HG03196 (cell line): ENCODE data around the gene PRH1.

Source experiments
- ATAC-seq: cut with Tn5 transposase; IDR thresholded peaks from one replicate; pipeline ENCODE4 v1.9.1; 2021; ENCODE audit not compliant: unreplicated experiment

PRH1 gene

GRCh38 chr12:10884086-10884725, at the start of gene PRH1:
Gene PRH1 (minus strand): TSS chr12:10884255. CDS start chr12:10884217, 38 bp downstream.
- ATAC-seq = no peak

- ATAC-seq = no peak
Measured at GRCh38 chr12:10928746-10929286, 44.8 kb upstream of the PRH1 start, which contains the start of gene PRH2. Gene PRH2 (plus strand): TSS chr12:10929236. CDS start chr12:10929274, 38 bp downstream.

GRCh38 chr12:10926269-10926668, 42.2 kb upstream of the PRH1 start:
- ATAC-seq = no peak

- no peak for ATAC-seq
Measured at GRCh38 chr12:10919809-10920208, 35.8 kb upstream of the PRH1 start.

GRCh38 chr12:10910380-10910779, 26.3 kb upstream of the PRH1 start:
- no peak for ATAC-seq

- no peak for ATAC-seq
Measured at GRCh38 chr12:10909462-10909861, 25.4 kb upstream of the PRH1 start, which contains the start of gene TAS2R13. Gene TAS2R13 (minus strand): TSS chr12:10909562. CDS start chr12:10909298, 264 bp downstream.

- no peak for ATAC-seq
Measured at GRCh38 chr12:10904686-10905085, 20.6 kb upstream of the PRH1 start.

GRCh38 chr12:10901427-10901826, 17.4 kb upstream of the PRH1 start:
- ATAC-seq = no peak

- no peak for ATAC-seq
Measured at GRCh38 chr12:10900972-10901371, 16.9 kb upstream of the PRH1 start.

- no peak for ATAC-seq
Measured at GRCh38 chr12:10900530-10900929, 16.5 kb upstream of the PRH1 start.

GRCh38 chr12:10896854-10897253, 12.8 kb upstream of the PRH1 start:
- ATAC-seq = no peak

GRCh38 chr12:10891937-10892336, 7.9 kb upstream of the PRH1 start:
- ATAC-seq = no peak

GRCh38 chr12:10889226-10889625, 5.2 kb upstream of the PRH1 start:
- no peak for ATAC-seq

GRCh38 chr12:10873378-10873777, 10.7 kb downstream of the PRH1 start:
- ATAC-seq = no peak

GRCh38 chr12:10867381-10867780, 16.7 kb downstream of the PRH1 start:
- no peak for ATAC-seq

- ATAC-seq = no peak
Measured at GRCh38 chr12:10863512-10864218, 20.4 kb downstream of the PRH1 start.

GRCh38 chr12:10861366-10861765, 22.7 kb downstream of the PRH1 start:
- ATAC-seq = no peak

- ATAC-seq = no peak
Measured at GRCh38 chr12:10855807-10856206, 28.2 kb downstream of the PRH1 start.

- ATAC-seq = no peak
Measured at GRCh38 chr12:10853776-10854175, 30.3 kb downstream of the PRH1 start.

- no peak for ATAC-seq
Measured at GRCh38 chr12:10851243-10851858, 32.7 kb downstream of the PRH1 start.

GRCh38 chr12:10849425-10849878, 34.6 kb downstream of the PRH1 start, which contains the start of gene PRR4:
Gene PRR4 (minus strand): TSS chr12:10849475. CDS start chr12:10849437, 38 bp downstream.
- ATAC-seq = no peak
